Measurements from ENCODE around the gene JAKMIP1. TPM values are rescaled to one million over a fixed set of nuclear protein-coding genes. Genes with fewer than 3 reads are reported as not detected.

The JAKMIP1 gene
- total RNA-seq, 2 donors from 2014 or later = 0.78 to 1.3 TPM

- Histone ChIP-seq H3K27ac (no peak overlapping the region), H3K27me3 (peaks cover 0 to 32% of the 10 kb centered on the region in 2 donors), H3K4me3 (no peak overlapping the region), H3K36me3 (replicated peaks in 1 of 2; ENCODE audit: insufficient read depth in 1 of 2, low read depth in 2 of 2) (no peaks in the 10 kb centered on the region), H3K4me1 (peaks cover 12% of the 10 kb centered on the region), H3K9me3 (no peaks in the 10 kb centered on the region)
- TF ChIP-seq POLR2A (IDR thresholded peaks at IDR 0.05) (no peak), CTCF (IDR thresholded peaks at IDR 0.05) (no peak)
- intact Hi-C loops (cut with DNase I) = no loop called here
- DNase-seq (no peak), ATAC-seq (no peak)
- 71 to 72% methylated on average over 7 to 12 of the region's 12 CpGs for whole genome bisulfite sequencing, 2 donors
These were observed 5.7 kb downstream of the JAKMIP1 start for GRCh38 chr4:6194458-6195195.

GRCh38 chr4:6193399-6193798 lies 7.0 kb downstream of the JAKMIP1 start:
- WGBS, 2 donors = 47 to 61% methylated on average over 8 to 11 of the region's 11 CpGs
- no peak for DNase-seq

GRCh38 chr4:6192245-6192644 lies 8.1 kb downstream of the JAKMIP1 start:
- no peak for TF ChIP-seq CTCF (IDR thresholded peaks at IDR 0.05)
- TF ChIP-seq POLR2A (IDR thresholded peaks at IDR 0.05) = no peak
- no peaks in the 10 kb centered on the region for H3K4me1 ChIP-seq
- WGBS, 2 donors = 73 to 77% methylated on average over 9 of the region's 9 CpGs
- DNase-seq (no peak), ATAC-seq (no peak)
- no peak overlapping the region for H3K4me3 ChIP-seq
- no peaks in the 10 kb centered on the region for H3K36me3 ChIP-seq (replicated peaks in 1 of 2; ENCODE audit: insufficient read depth in 1 of 2, low read depth in 2 of 2)
- H3K27ac ChIP-seq = no peak overlapping the region
- intact Hi-C loops (cut with DNase I) = no loop called here
- no peaks in the 10 kb centered on the region for H3K9me3 ChIP-seq
- H3K27me3 ChIP-seq = peaks cover 0 to 12% of the 10 kb centered on the region in 2 donors

More at GRCh38 chr4:6193399-6193798, 7.0 kb downstream of the JAKMIP1 start:
- Histone ChIP-seq H3K4me1 (no peaks in the 10 kb centered on the region), H3K4me3 (no peak overlapping the region), H3K9me3 (no peaks in the 10 kb centered on the region), H3K27me3 (peaks cover 0 to 19% of the 10 kb centered on the region in 2 donors), H3K36me3 (replicated peaks in 1 of 2; ENCODE audit: insufficient read depth in 1 of 2, low read depth in 2 of 2) (no peaks in the 10 kb centered on the region), H3K27ac (no peak overlapping the region)
- ATAC-seq = no peak
- intact Hi-C loops (cut with DNase I) = no loop called here
- TF ChIP-seq CTCF (IDR thresholded peaks at IDR 0.05) = no peak
- no peak for TF ChIP-seq POLR2A (IDR thresholded peaks at IDR 0.05)

- intact Hi-C loops (cut with DNase I) = no loop called here
- DNase-seq (no peak), ATAC-seq (no peak)
- Histone ChIP-seq H3K4me3 (no peak overlapping the region), H3K36me3 (replicated peaks in 1 of 2; ENCODE audit: insufficient read depth in 1 of 2, low read depth in 2 of 2) (no peaks in the 10 kb centered on the region), H3K27me3 (peaks cover 0 to 12% of the 10 kb centered on the region in 2 donors), H3K27ac (no peak overlapping the region), H3K9me3 (no peaks in the 10 kb centered on the region), H3K4me1 (no peaks in the 10 kb centered on the region)
- 70% methylated on average over 11 of the region's 11 CpGs for WGBS, 2 donors
- no peak for TF ChIP-seq POLR2A (IDR thresholded peaks at IDR 0.05)
- TF ChIP-seq CTCF (IDR thresholded peaks at IDR 0.05) = no peak
These were observed 8.8 kb downstream of the JAKMIP1 start for GRCh38 chr4:6191448-6192130.

All from body of pancreas (tissue), 4 donors.